HepG2 (cell line): ENCODE measurements around the gene TMIGD2. TPM values are rescaled to one million over a fixed set of nuclear protein-coding genes. Genes with fewer than 3 reads are reported as not detected.
A peak's percentile ranks its signal among the peaks of the same experiment; 100 is the strongest.

ENCODE experiments used
- ATAC-seq: fragments of 200-7000 bp; cut with Tn5 transposase; 3 replicates; pipeline ENCODE4 v1.9.1; 2020; ENCODE audit warnings: mild to moderate bottlenecking, moderate library complexity
- BruUV-seq: library from RNA; stranded (reverse); fragments of 400-500 nt; replicated peaks from 2 replicates; lab custom pipeline; 2021; lab: Mats Ljungman, UMichigan
- CTCF ChIA-PET: fragments of 300-600 bp; formaldehyde crosslinking; extraction: SDS; loops from one replicate; lab custom pipeline; 2021; ENCODE audit warnings: low total read pairs, inconsistent platforms, low intra/inter-chr PET ratio; lab: Yijun Ruan, JAX
- POLR2A ChIA-PET: fragments of 350-600 bp; sonication (Branson Sonifier 250); formaldehyde crosslinking; loops from one replicate; lab custom pipeline; 2020; ENCODE audit warnings: antibody characterized with exemption, inconsistent platforms; lab: Yijun Ruan, JAX
- DNase-seq: peaks from one replicate; pipeline ENCODE4 v3.0.0-alpha.2; 2015; ENCODE audit warnings: low spot score
- FAIRE-seq: peaks from 3 replicates; lab custom pipeline; 2011; peaks lifted over from hg19 to GRCh38; lab: Jason Lieb, UNC
- H2AFZ ChIP-seq: one replicate; pipeline ENCODE4 v1.6.1; 2011; ENCODE audit warnings: low read length, inconsistent platforms
- H3K27ac ChIP-seq: fragments of 300-600 bp; 3 replicates; pipeline ENCODE4 v1.8.0; 2011; ENCODE audit warnings: mixed run types, mild to moderate bottlenecking, mixed read lengths, low read length, inconsistent platforms; ENCODE audit not compliant: insufficient read depth; ENCODE audit errors: extremely low read length
- H3K27me3 ChIP-seq, 2 experiments: fragments of 200-600 bp in 1 of 2; 2 replicates in 1 of 2; 3 replicates in 1 of 2; pipeline versions ENCODE4 v1.6.0 to v1.8.0; 2011; ENCODE audit warnings: low read length in 2 of 2, mild to moderate bottlenecking in 2 of 2, moderate library complexity in 2 of 2, inconsistent platforms in 1 of 2; ENCODE audit not compliant: insufficient read depth in 2 of 2, control insufficient read depth in 1 of 2
- H3K36me3 ChIP-seq, 2 experiments: fragments of 200-600 bp in 1 of 2; replicated peaks in 1 of 2; 2 replicates in 1 of 2; 3 replicates in 1 of 2; pipeline versions ENCODE4 v1.5.1 to v1.8.0; 2011; ENCODE audit warnings: low read length in 2 of 2, inconsistent platforms in 1 of 2; ENCODE audit not compliant: insufficient read depth in 2 of 2, control insufficient read depth in 1 of 2
- H3K4me1 ChIP-seq: 2 replicates; pipeline ENCODE4 v1.5.1; 2012; ENCODE audit warnings: low read length, inconsistent platforms; ENCODE audit not compliant: insufficient read depth
- H3K4me2 ChIP-seq: 2 replicates; pipeline ENCODE4 v1.6.0; 2011; ENCODE audit warnings: low read depth, low read length, inconsistent platforms
- H3K4me3 ChIP-seq, 3 experiments: fragments of 200-600 bp in 1 of 3; sonication (generic), shearing (Covaris generic) in 1 of 3; replicated peaks in 1 of 3; 2 replicates each; pipeline ENCODE4 v1.5.1; 2011 to 2016; ENCODE audit warnings: low read length in 3 of 3, inconsistent platforms in 2 of 3, low read depth in 2 of 3, mild to moderate bottlenecking in 2 of 3, control low read depth in 1 of 3, mixed read lengths in 1 of 3; ENCODE audit not compliant: insufficient read depth in 1 of 3
- H3K79me2 ChIP-seq: one replicate; pipeline ENCODE4 v1.6.1; 2011; ENCODE audit warnings: low read length, inconsistent platforms; ENCODE audit not compliant: insufficient read depth
- H3K9ac ChIP-seq: 2 replicates; pipeline ENCODE4 v1.6.0; 2011; ENCODE audit warnings: mild to moderate bottlenecking, low read depth, low read length, inconsistent platforms; ENCODE audit not compliant: insufficient read depth
- H3K9me3 ChIP-seq: 2 replicates; pipeline ENCODE4 v1.5.1; 2012; ENCODE audit warnings: mild to moderate bottlenecking, low read length
- H4K20me1 ChIP-seq: 2 replicates; pipeline ENCODE4 v1.6.0; 2011; ENCODE audit warnings: inconsistent platforms, mild to moderate bottlenecking, low read length, moderate library complexity; ENCODE audit not compliant: insufficient read depth
- HNRNPUL1 ChIP-seq: fragments of 200-400 bp; formaldehyde crosslinking; IDR thresholded peaks from 2 replicates; pipeline ENCODE4 v1.6.1; 2017; ENCODE audit warnings: low read depth, mild to moderate bottlenecking, low read length, moderate library complexity
- KMT2B ChIP-seq: IDR thresholded peaks from 2 replicates; pipeline ENCODE4 v1.6.1; 2016; ENCODE audit warnings: missing genetic modification reagents, missing compliant biosample characterization
- NFATC3 ChIP-seq: sonication (generic); formaldehyde crosslinking; IDR thresholded peaks from 2 replicates; pipeline ENCODE4 v1.5.1; 2020; ENCODE audit warnings: mild to moderate bottlenecking, missing genetic modification reagents
- PPARG ChIP-seq: conservative IDR thresholded peaks from 2 replicates; pipeline ENCODE4 v1.6.1; 2016; ENCODE audit warnings: missing biosample characterization, missing genetic modification reagents
- SRSF4 ChIP-seq: fragments of 200-400 bp; formaldehyde crosslinking; IDR thresholded peaks from one replicate; pipeline ENCODE4 v1.6.1; 2018; ENCODE audit warnings: mild to moderate bottlenecking, low read depth, low read length, moderate library complexity; ENCODE audit not compliant: poor library complexity, severe bottlenecking
- TEAD3 ChIP-seq: optimal IDR thresholded peaks from 2 replicates; pipeline ENCODE3; 2016; ENCODE audit warnings: borderline replicate concordance
- TGIF2 ChIP-seq: IDR thresholded peaks from 2 replicates; pipeline ENCODE4 v1.6.1; 2016; ENCODE audit warnings: control low read depth, missing compliant biosample characterization
- ZFP91 ChIP-seq: sonication (generic); formaldehyde crosslinking; IDR thresholded peaks from 2 replicates; pipeline ENCODE4 v1.9.0; 2022; ENCODE audit warnings: missing genetic modification reagents, mild to moderate bottlenecking, borderline replicate concordance
- ZFX ChIP-seq: sonication (generic); formaldehyde crosslinking; IDR thresholded peaks from 2 replicates; pipeline ENCODE4 v1.4.0; 2020; ENCODE audit warnings: mild to moderate bottlenecking, low read depth, missing genetic modification reagents, moderate library complexity
- ZMYM3 ChIP-seq: sonication (generic); formaldehyde crosslinking; IDR thresholded peaks from 2 replicates; pipeline ENCODE4 v1.5.1; 2020; ENCODE audit warnings: mild to moderate bottlenecking, missing genetic modification reagents
- ZNF275 ChIP-seq: sonication (generic); formaldehyde crosslinking; IDR thresholded peaks from 2 replicates; pipeline ENCODE4 v1.8.0; 2022; ENCODE audit warnings: missing genetic modification reagents, mild to moderate bottlenecking, inconsistent platforms, borderline replicate concordance
- ZNF567 ChIP-seq: sonication (generic); formaldehyde crosslinking; IDR thresholded peaks from 2 replicates; pipeline ENCODE4 v1.8.1; 2023; ENCODE audit warnings: mild to moderate bottlenecking, missing genetic modification reagents, borderline replicate concordance
- ZNF639 ChIP-seq: conservative IDR thresholded peaks from 2 replicates; pipeline ENCODE4 v1.6.1; 2018; ENCODE audit warnings: missing genetic modification reagents
- WGBS: methylation state at CpG from one replicate; pipeline ENCODE4 v1.1.6; 2017; ENCODE audit warnings: low lambda C conversion rate; 5-methylcytosine and 5-hydroxymethylcytosine counted together
- in situ Hi-C: cut with HindIII; loops from 2 replicates; pipeline ENCODE4 v1.10.0; 2017; ENCODE audit warnings: low pct_unique_long_range_greater_than_20kb; ENCODE audit not compliant: extremely low pct_ligation_motif_present
- intact Hi-C: fragments of 100-400 bp; cut with micrococcal nuclease; formaldehyde crosslinking; loops from one replicate; pipeline ENCODE4 v1.10.0; 2022; ENCODE audit not compliant: unreplicated experiment
- polyA plus RNA-seq, 8 experiments: library from polyadenylated mRNA; depleted of rRNA in 3 of 8; stranded (reverse) in 7 of 8; unstranded in 1 of 8; fragments of >200 nt; fragmentation: Illumina TruSeq in 4 of 8; extraction: Trizol in 4 of 8; gene quantifications; 2 replicates each; pipeline versions ENCODE4 v1.2.1 to v1.2.3, GENCODE V29; 2011 to 2016; ENCODE audit warnings: low read depth in 4 of 8, missing spikeins in 1 of 8, mixed read lengths in 1 of 8; ENCODE audit not compliant: insufficient read depth in 1 of 8
- total RNA-seq, 5 experiments: library from RNA; depleted of rRNA; stranded (reverse); fragments of >200 nt; fragmentation: Illumina TruSeq; extraction: Trizol; gene quantifications; 2 replicates each; pipeline ENCODE4 v1.2.3, GENCODE V29; 2016; ENCODE audit warnings: low read depth in 1 of 5
- TF ChIP-seq, protein P1 (sequence below): IDR thresholded peaks from 2 replicates; pipeline ENCODE4 v1.6.1; 2012; ENCODE audit warnings: low read length, improper control_type of control experiment

Gene TMIGD2
- total and polyA plus RNA-seq, 2 of the 13 experiments (the other 11 are each of a cell fraction or from before 2014, with no cell fraction given): 0.11 to 1.0 TPM

- intact Hi-C loops (no loop called here), in situ Hi-C loops (no loop called here)
- Histone ChIP-seq H2AFZ (peak overlapping the region; percentile 97), H3K4me3 (peak overlapping the region; percentile 21 to 55 (median 31); a peak in 5 of 6 replicates), H3K4me1 (peaks cover 35% of the 10 kb centered on the region), H3K27me3 (peaks cover 2 to 11% of the 10 kb centered on the region in 2 experiments; a peak in 4 of 5 replicates)
- POLR2A ChIA-PET: interaction anchor here (1.0 kb wide), 1 partner anchor 41 kb away, joined by 4 read pairs; the partner anchor contains the start of gene MPND
- CTCF ChIA-PET: no interaction called here
- DNase-seq: no peak
- WGBS: 18% methylated on average over 13 of the region's 13 CpGs
- TF ChIP-seq TGIF2 (CRISPR knock-in tag): 0 out of 2 replicates have a peak, but pooled peaks have one; percentile 26
- peak; percentile 46 for TF ChIP-seq ZMYM3 (CRISPR knock-in tag)
- peak; percentile 28 for TF ChIP-seq TEAD3
- 0 out of 2 replicates have a peak, but pooled peaks have one; percentile 26 for TF ChIP-seq PPARG
- no peak for TF ChIP-seq NFATC3 (CRISPR knock-in tag)
- peak; percentile 41; the same call in 1 of the 2 replicates for TF ChIP-seq ZFX
- TF ChIP-seq, protein P1, sequence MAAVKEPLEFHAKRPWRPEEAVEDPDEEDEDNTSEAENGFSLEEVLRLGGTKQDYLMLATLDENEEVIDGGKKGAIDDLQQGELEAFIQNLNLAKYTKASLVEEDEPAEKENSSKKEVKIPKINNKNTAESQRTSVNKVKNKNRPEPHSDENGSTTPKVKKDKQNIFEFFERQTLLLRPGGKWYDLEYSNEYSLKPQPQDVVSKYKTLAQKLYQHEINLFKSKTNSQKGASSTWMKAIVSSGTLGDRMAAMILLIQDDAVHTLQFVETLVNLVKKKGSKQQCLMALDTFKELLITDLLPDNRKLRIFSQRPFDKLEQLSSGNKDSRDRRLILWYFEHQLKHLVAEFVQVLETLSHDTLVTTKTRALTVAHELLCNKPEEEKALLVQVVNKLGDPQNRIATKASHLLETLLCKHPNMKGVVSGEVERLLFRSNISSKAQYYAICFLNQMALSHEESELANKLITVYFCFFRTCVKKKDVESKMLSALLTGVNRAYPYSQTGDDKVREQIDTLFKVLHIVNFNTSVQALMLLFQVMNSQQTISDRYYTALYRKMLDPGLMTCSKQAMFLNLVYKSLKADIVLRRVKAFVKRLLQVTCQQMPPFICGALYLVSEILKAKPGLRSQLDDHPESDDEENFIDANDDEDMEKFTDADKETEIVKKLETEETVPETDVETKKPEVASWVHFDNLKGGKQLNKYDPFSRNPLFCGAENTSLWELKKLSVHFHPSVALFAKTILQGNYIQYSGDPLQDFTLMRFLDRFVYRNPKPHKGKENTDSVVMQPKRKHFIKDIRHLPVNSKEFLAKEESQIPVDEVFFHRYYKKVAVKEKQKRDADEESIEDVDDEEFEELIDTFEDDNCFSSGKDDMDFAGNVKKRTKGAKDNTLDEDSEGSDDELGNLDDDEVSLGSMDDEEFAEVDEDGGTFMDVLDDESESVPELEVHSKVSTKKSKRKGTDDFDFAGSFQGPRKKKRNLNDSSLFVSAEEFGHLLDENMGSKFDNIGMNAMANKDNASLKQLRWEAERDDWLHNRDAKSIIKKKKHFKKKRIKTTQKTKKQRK: no peak
- no peak for TF ChIP-seq ZNF275 (CRISPR knock-in tag)
- no peak for TF ChIP-seq HNRNPUL1
- TF ChIP-seq ZFP91 (CRISPR knock-in tag): peak; percentile 15; the same call in 1 of the 2 replicates
- no peak for TF ChIP-seq SRSF4
- no peak for TF ChIP-seq ZNF639
- no peak for TF ChIP-seq ZNF567
- TF ChIP-seq KMT2B (CRISPR knock-in tag): no peak
- TF ChIP-seq, all 625 proteins: peak for 6
- H3K9ac ChIP-seq: peak overlapping the region; percentile 63
- FAIRE-seq (no peak), ATAC-seq (peak; percentile 41)
- H3K4me2 ChIP-seq: peak overlapping the region; percentile 79
- H3K79me2 ChIP-seq: no peaks in the 10 kb centered on the region
- no peaks in the 10 kb centered on the region for H3K9me3 ChIP-seq
- BruUV-seq: no TSS peak
- H3K27ac ChIP-seq: peak overlapping the region; percentile 18
- H3K36me3 ChIP-seq: no peaks in the 10 kb centered on the region
- H4K20me1 ChIP-seq: no peaks in the 10 kb centered on the region
These were observed 473 bp downstream of the TMIGD2 start for GRCh38 chr19:4301590-4302242.
